Thyroid gland (tissue), 4 donors: Measurements from ENCODE around the gene C17orf75.

Experiments
- POLR2A ChIP-seq, 2 donors: fragments of 450-650 bp; IDR thresholded peaks; one replicate each; pipeline ENCODE4 v1.6.1; 2017; ENCODE audit warnings: antibody characterized with exemption in 2 of 2, mild to moderate bottlenecking in 2 of 2, moderate library complexity in 1 of 2
- TF ChIP-seq, protein P1 (sequence below), 6 experiments: fragments of 200-600 bp in 3 of 6; fragments of 450-650 bp in 3 of 6; sonication (generic) in 3 of 6; IDR thresholded peaks; one replicate each; pipeline ENCODE4 v1.5.1; 2016 to 2019; ENCODE audit warnings: antibody characterized with exemption in 6 of 6, mild to moderate bottlenecking in 2 of 6, inconsistent platforms in 1 of 6, moderate library complexity in 1 of 6

DNA sequence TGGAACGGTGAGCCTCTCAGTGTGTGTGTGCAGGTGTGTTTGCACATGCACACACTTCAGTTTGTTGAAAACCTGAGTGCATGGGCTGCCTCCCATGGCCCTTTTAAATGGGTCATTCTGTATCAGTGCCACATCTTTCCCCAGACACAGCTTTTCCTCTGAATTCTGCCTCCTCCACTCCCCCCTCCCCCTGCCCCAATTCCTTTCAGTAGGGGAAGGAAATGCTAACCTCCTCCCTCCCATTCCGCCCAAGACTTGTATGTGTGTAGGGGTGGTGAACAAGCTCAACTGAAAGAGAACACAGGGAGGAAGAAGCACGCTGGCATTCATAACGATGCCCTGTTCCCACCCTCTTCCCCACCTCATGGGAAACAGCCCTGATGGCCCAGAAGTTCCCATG lies 34.3 kb downstream of the C17orf75 start:
- TF ChIP-seq, protein P1, sequence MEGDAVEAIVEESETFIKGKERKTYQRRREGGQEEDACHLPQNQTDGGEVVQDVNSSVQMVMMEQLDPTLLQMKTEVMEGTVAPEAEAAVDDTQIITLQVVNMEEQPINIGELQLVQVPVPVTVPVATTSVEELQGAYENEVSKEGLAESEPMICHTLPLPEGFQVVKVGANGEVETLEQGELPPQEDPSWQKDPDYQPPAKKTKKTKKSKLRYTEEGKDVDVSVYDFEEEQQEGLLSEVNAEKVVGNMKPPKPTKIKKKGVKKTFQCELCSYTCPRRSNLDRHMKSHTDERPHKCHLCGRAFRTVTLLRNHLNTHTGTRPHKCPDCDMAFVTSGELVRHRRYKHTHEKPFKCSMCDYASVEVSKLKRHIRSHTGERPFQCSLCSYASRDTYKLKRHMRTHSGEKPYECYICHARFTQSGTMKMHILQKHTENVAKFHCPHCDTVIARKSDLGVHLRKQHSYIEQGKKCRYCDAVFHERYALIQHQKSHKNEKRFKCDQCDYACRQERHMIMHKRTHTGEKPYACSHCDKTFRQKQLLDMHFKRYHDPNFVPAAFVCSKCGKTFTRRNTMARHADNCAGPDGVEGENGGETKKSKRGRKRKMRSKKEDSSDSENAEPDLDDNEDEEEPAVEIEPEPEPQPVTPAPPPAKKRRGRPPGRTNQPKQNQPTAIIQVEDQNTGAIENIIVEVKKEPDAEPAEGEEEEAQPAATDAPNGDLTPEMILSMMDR (IDR thresholded peaks at IDR 0.05) = no peak
- TF ChIP-seq POLR2A (IDR thresholded peaks at IDR 0.05) = no peak
